T-helper 22 cell (primary cell): ENCODE data around the gene CCL14.

Source experiments
- DNase-seq: peaks from one replicate; pipeline ENCODE4 v3.0.0-alpha.2; 2020; ENCODE audit warnings: low read depth

CCL14 gene

GRCh38 chr17:35988164-35988563 lies 1.6 kb upstream of the CCL14 start:
- DNase-seq = no peak

GRCh38 chr17:35984140-35984539 lies 2.4 kb downstream of the CCL14 start:
- DNase-seq = no peak

- DNase-seq = no peak
Observed at GRCh38 chr17:35982409-35983191, 3.9 kb downstream of the CCL14 start.

- no peak for DNase-seq
Observed at GRCh38 chr17:35981908-35982330, 4.6 kb downstream of the CCL14 start.

GRCh38 chr17:35981246-35981645 lies 5.3 kb downstream of the CCL14 start, which contains the start of gene CCL16:
CCL16 (minus strand) TSS chr17:35981497; CDS start chr17:35981420, 77 bp downstream.
- no peak for DNase-seq

- no peak for DNase-seq
Observed at GRCh38 chr17:35978346-35978745, 8.2 kb downstream of the CCL14 start.

GRCh38 chr17:35977509-35977908 lies 9.0 kb downstream of the CCL14 start:
- no peak for DNase-seq

GRCh38 chr17:35973333-35974260 lies 12.9 kb downstream of the CCL14 start:
- DNase-seq = no peak

GRCh38 chr17:35972945-35973332 lies 13.6 kb downstream of the CCL14 start:
- DNase-seq = no peak

- DNase-seq = no peak
Observed at GRCh38 chr17:35972535-35972934, 14.0 kb downstream of the CCL14 start.

GRCh38 chr17:35972066-35972465 lies 14.5 kb downstream of the CCL14 start:
- no peak for DNase-seq

- DNase-seq = peak; percentile 4
Observed at GRCh38 chr17:35969558-35970380, 16.8 kb downstream of the CCL14 start.

GRCh38 chr17:35968520-35969054 lies 17.9 kb downstream of the CCL14 start:
- no peak for DNase-seq

GRCh38 chr17:35965272-35965671 lies 21.3 kb downstream of the CCL14 start:
- DNase-seq = no peak

GRCh38 chr17:35963663-35964062 lies 22.9 kb downstream of the CCL14 start:
- no peak for DNase-seq

GRCh38 chr17:35953720-35954119 lies 32.8 kb downstream of the CCL14 start:
- no peak for DNase-seq

- DNase-seq = no peak
Observed at GRCh38 chr17:35949401-35949800, 37.1 kb downstream of the CCL14 start.

- no peak for DNase-seq
Observed at GRCh38 chr17:35948092-35948491, 38.4 kb downstream of the CCL14 start.

GRCh38 chr17:35947156-35947585 lies 39.4 kb downstream of the CCL14 start:
- no peak for DNase-seq

- no peak for DNase-seq
Observed at GRCh38 chr17:35944151-35944550, 42.4 kb downstream of the CCL14 start.

GRCh38 chr17:35943537-35943936 lies 43.0 kb downstream of the CCL14 start, which contains the start of gene LYZL6:
LYZL6 (minus strand) TSS chr17:35943713; CDS start chr17:35939356, 4,357 bp downstream.
- no peak for DNase-seq
